ENCODE data around the gene LYPLAL1. TPM values are rescaled to one million over a fixed set of nuclear protein-coding genes. Genes with fewer than 3 reads are reported as not detected.
A peak's percentile ranks its signal among the peaks of the same experiment; 100 is the strongest.

The LYPLAL1 gene
- total RNA-seq, 1 donor: 25.9 TPM

- no peak for TF ChIP-seq CTCF (IDR thresholded peaks at IDR 0.05; ENCODE audit: insufficient read depth, low read depth, low read length)
- no peak for DNase-seq (ENCODE audit: low read depth)
- H3K4me3 ChIP-seq (ENCODE audit: low read depth, low read length): no peak overlapping the region
These were observed 13.6 kb upstream of the LYPLAL1 start for GRCh38 chr1:219159946-219160645.

GRCh38 chr1:219160967-219161366 is 12.7 kb upstream of the LYPLAL1 start:
- no peak overlapping the region for H3K4me3 ChIP-seq (ENCODE audit: low read depth, low read length)
- TF ChIP-seq CTCF (IDR thresholded peaks at IDR 0.05; ENCODE audit: insufficient read depth, low read depth, low read length): no peak
- no peak for DNase-seq (ENCODE audit: low read depth)

- DNase-seq (ENCODE audit: low read depth): no peak
- H3K4me3 ChIP-seq (ENCODE audit: low read depth, low read length): no peak overlapping the region
- no peak for TF ChIP-seq CTCF (IDR thresholded peaks at IDR 0.05; ENCODE audit: insufficient read depth, low read depth, low read length)
These were observed 12.3 kb upstream of the LYPLAL1 start for GRCh38 chr1:219161371-219161770.

- H3K4me3 ChIP-seq (ENCODE audit: low read depth, low read length): no peak overlapping the region
- TF ChIP-seq CTCF (IDR thresholded peaks at IDR 0.05; ENCODE audit: insufficient read depth, low read depth, low read length): no peak
- no peak for DNase-seq (ENCODE audit: low read depth)
These were observed 10.2 kb upstream of the LYPLAL1 start for GRCh38 chr1:219163401-219163954.

- no peak overlapping the region for H3K4me3 ChIP-seq (ENCODE audit: low read depth, low read length)
- TF ChIP-seq CTCF (IDR thresholded peaks at IDR 0.05; ENCODE audit: insufficient read depth, low read depth, low read length): no peak
These were observed 2.3 kb upstream of the LYPLAL1 start for GRCh38 chr1:219171192-219171935.

GRCh38 chr1:219172821-219173220 is 857 bp upstream of the LYPLAL1 start:
- no peak for DNase-seq (ENCODE audit: low read depth)
- no peak for TF ChIP-seq CTCF (IDR thresholded peaks at IDR 0.05; ENCODE audit: insufficient read depth, low read depth, low read length)
- H3K4me3 ChIP-seq (ENCODE audit: low read depth, low read length): no peak overlapping the region

More at GRCh38 chr1:219171192-219171935, 2.3 kb upstream of the LYPLAL1 start:
- peak; percentile 42 for DNase-seq (ENCODE audit: low read depth)

Data from fibroblast of villous mesenchyme (primary cell).